HG03060 (cell line): Measurements from ENCODE around the gene SLC23A1.
A peak's percentile ranks its signal among the peaks of the same experiment; 100 is the strongest.

Experiments
- ATAC-seq: cut with Tn5 transposase; IDR thresholded peaks from one replicate; pipeline ENCODE4 v1.9.1; 2021; ENCODE audit warnings: low read depth, moderate number of reproducible peaks; ENCODE audit not compliant: unreplicated experiment

Gene SLC23A1

DNA sequence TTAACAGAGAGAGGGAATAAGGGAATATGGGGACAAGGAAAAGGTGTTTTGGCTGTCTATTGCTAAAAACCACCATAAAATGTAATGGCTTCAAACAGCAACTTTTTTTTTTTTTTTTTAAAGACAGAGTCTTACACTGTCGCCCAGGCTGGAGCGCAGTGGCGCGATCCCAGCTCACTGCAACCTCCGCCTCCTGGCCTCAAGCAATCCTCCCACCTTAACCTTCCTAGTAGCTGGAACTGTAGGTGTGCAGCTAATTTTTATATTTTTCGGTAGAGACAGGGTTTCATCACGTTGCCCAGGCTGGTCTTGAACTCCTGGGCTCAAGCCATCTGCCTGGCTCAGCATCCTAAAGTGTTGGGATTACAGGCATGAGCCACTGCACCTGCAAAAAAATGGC, 25.1 kb upstream of the SLC23A1 start:
- ATAC-seq = no peak

DNA sequence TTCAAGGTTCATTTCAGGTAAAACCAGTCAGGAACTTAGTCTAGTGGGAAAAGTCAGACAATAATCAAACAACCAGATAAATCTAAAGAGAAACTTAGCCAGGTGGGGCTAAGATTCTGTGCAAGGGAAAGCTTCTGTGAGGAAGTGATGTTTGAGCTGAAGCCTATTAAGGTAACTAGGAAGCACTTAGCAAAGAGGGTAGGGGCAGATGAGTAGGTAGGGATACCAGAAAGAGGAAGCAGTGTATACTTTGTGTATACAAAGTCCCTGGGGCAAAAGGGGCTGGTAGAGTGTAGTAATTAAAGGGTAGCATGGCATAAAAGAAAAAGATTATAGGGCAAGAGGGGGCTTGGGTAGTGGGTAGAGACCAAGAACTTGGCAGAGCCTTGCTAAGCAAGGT, 24.4 kb upstream of the SLC23A1 start:
- ATAC-seq = no peak

DNA sequence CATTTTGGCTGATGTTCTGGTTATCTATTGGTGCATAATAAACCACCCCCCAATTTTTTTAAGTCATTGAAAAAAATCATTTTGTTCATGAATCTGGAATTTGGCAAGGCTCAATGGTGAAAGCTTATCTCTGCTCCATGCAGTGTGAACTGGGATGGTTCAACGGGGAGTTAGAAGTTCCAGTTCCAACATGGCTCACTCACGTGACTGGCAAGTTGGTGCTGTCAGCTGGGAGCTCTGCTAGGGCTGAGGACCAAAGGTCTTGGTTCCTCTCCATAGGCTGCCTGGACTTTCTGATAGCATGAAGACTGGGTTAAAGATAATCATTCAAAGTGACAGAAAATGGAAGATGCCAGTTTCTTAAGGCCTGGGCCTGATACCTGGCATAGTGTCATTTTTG, 23.9 kb upstream of the SLC23A1 start:
- no peak for ATAC-seq

DNA sequence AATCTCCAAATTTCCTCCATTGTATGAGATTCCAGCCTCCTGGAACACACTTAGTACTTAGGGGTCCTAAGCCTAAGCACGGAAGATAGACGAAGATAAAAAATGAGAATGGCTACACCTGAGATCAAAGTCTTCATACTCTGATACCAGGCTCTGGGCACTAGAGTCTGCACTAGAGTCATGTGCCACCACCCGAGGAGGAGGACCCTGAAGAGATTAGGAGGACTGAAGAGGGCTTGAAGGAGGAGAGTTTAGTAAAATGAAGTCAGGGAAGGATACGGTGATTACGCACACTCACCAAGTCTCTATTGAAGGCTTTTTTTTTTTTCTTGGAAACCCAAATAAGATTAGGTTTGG, 21.4 kb upstream of the SLC23A1 start:
- no peak for ATAC-seq

DNA sequence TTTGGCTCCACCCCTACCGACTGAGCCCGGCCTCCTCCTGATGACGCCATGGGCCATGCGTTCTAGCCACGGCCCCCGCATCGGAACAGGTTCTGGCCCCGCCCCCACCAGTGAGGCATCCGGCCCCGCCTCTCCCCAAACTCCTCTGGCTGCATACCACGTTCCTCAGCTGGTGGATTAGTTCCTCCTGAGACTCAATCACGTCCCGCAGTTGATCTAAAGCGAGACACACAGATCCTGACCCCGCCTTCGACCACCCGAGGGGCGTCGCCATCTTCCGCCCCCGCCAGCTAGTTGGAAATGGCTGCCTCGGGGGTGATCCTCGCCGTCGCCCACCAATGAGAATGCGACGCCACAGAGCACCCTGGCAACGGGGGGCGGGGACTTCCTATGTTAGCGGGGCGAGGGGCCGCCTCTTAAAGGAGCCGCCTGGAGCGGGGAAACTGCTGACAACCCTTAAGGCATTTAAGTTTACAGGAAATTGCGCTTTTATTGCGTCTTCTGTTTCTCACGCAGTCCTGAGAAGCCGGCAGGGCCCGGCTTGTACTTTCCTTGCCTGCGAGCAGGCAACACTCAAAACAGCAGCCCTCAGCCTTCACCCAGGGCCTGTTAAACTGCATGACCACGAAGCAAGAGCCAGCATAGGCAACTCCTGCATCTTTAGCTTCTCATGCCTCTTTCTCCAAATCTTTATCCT, 20.8 kb upstream of the SLC23A1 start, which contains the start of gene SPATA24:
Gene SPATA24, minus strand, starts transcription at position 303 of the 697 bp plus-strand sequence. Its CDS starts 29 bp downstream, at position 274.
- peak; percentile 59 for ATAC-seq

DNA sequence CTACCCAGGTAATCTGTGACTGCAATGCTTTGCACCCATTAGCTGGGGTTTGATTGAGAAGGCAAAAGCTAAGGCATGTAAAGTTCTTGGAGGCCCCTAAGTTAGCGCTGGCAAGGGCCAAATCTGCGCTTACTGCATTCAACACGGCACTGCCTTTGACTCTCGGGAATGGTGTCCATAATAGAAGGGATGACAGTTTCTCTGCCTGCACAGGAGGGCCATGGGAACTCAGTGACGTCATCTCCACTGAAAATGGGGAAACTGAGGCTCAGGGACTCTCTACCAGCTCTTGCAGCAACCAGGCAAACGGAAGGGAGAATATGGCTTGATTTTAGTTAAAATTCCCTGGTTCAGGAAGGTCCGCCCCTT, 20.3 kb upstream of the SLC23A1 start:
- no peak for ATAC-seq

DNA sequence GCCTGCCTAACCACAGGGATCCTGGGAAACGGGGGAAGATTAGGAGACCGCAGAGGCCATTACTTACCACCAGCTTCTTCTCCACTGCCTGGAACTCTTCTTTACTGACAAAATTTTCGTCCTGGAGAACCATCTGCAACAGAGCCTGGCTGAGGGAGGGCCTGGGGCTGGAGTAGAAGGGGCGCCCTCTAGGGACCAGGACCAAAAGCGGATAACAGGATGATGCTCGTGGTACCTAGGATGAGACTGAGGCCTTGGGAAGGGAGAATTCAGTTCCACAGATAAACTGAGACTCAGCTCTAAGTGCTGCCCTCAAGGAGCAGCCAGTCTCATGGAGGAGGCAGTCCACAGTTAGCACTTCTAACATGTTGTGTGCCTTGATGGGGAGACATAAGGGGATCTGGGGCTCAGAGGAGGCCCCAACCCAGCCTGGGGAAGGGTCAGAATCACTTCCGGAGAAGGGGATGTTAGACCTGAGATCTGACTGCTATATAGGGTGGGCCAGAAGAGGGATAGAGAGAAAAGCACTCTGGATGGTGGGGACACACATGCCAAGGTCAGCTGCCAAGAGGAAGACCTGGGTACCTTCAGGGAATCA, 19.6 kb upstream of the SLC23A1 start:
- no peak for ATAC-seq

DNA sequence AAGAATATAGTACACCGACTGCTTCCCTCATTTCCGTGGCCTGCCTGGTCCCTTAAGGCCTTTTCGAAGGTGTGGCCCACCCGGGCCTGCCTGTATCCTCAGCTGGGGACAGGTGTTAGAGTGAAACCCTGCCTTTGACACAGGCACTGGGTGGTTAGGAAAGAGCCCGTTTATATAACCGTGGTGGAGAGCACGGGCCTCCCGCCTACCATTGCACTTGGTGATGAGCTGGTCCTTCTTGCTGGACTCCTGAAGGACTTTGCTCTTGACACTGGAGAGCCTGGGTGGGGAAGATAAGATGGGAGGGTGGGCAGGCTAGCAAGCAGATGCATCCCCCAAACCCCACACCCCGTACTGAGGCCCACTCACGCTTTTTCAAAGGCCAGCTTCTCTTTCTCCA, 18.4 kb upstream of the SLC23A1 start:
- ATAC-seq = no peak

DNA sequence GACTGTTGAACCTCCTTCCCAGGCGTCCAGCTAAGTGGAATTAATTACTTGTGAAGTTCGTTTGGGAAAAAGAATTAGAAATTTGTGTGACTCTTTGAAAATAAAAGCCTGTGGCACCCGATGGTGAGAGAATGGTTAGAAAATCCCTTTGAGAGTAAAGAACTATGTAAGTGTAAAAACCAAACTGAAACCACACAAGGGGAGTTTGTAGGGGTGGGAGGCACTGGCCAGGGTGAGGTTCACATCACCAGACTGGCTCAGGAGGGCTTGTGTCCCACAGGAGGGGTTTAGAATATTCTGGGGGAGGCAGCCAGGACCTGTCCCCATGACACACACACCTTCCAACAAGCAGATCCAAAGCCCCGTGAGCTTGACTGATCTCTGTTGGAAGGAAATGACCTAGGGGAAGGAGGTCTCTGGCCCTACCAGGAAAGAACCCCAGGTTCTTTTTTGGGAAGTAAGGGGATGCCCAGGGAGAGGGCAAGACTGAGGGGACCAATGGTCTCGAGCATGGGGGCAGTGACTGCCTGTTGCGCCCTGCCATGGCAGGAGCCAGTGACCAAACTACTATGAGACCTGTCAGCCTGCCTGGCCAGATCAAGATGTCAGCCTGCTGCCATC, 16.5 kb upstream of the SLC23A1 start:
- ATAC-seq = no peak

DNA sequence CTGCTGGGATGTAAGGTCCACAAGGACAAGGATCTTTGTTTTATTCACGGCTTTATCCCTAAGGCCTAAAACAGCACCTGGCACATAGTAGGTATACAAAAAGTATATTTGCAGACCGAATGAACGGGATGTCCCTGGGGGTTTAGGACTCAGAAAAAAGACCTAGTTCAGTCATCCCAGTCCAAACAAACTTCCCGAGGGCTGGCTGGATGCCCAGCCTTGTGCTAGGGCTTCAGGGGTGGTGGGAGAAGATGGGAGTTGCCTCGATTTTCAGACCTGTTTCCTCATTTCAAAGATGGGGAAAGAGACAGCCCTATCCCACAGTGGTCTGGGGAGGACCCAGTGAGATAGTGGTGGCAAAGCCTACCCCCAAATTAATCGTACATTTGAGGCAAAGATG, 14.8 kb upstream of the SLC23A1 start:
- ATAC-seq = no peak

DNA sequence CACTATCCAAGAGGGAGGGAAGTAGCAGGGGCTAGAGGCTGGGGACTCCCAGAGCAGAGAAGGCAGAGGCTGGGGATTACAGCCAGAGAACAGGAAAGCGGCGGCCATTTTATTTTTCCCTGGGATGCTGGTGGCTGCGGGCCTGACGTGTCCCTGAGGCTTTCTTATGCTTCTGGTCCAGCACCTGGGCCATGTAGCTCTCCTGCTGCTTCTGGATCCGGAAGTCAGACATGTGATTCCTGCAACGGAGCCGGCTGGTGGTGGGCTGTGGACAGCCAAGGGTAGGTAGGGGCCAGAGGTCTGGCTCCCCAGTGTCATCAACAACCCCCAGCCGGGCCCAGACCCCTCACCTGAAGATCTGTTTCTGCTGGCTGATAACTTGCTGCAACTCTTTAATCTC, 13.6 kb upstream of the SLC23A1 start:
- no peak for ATAC-seq

DNA sequence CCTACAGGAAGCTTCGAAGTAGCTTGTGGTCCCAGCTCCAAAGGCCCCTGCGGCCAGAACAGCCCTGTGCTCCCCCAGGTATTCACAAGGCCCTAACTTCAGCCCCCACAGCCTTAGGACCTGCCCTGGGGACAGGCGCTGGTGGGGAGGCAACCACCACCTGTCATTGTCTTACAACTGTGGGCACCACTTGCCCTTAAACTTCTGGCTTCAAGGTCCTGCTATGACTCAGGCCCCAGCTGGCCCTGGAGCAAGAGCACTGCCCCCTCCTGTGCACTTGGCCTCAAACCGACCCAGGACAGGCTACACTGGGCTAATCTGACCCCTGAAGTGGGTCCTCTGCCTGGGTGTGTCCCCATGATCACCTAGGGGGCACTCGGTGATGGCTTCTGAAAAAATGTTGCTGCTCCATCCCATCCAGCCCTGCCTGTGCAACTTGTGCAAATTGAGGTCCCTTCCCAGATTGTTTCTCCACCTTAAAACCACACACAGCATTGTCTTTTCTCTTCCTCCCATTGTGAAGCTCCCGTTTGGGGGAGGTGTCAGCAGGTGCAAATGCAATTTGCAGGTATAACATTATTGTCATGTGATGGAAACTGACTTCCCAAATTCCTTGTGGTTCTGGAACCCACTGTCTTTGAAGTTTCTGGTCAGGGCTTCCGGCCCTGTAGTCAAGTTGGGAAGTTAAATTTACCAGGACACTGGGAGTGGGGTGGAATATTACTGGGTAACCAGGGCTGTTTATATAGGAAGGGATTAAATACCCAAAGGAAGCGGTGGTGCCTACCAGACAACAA, 12.9 kb upstream of the SLC23A1 start:
- no peak for ATAC-seq

DNA sequence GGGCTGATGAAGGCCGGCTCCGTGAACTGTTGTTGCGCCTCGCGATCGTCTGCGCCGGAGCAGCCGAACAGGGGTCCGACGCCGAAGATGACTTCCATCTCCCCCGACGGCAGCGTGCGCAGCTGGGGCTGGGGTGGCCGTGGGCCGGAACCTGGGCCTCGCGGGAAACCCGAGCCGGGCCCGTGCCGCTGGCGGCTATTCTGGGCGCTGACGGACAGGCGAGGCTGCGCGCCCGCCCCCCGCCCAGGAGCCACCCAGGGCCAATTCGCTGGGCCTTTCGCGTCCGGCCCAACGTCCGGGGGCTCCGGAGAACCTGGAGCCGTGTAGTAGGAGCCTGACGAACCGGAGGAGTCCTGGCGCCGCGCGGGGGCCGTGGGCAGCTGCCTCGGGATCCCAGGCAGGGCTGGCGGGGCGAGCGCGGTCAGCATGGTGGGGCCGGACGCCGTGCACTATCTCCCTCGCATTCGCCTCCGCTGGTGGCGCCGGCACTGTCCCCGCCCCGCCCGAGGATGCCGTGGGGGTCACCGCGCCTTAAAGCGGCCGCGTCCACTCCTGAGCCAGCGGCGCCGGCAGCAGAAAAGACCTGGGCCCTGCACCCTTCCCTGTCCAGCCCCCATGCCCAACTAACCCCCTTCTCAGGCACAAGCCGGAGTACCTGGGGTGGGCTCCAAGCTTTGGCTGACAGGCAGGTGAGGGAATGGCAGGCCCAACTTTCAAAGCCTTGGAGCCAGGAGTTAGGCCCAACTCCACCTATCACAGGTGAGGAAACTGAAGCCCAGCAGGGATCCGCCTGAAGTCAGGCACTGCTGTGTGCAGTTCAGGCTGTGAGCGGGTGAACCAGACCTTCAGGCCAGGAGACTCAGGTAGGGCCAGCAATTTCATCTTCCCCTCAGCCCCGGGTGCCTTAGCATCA, 11.8 kb upstream of the SLC23A1 start, which contains the start of gene PROB1:
Gene PROB1, minus strand, starts transcription at position 451 of the 913 bp plus-strand sequence. Its CDS starts 23 bp downstream, at position 428.
- no peak for ATAC-seq

DNA sequence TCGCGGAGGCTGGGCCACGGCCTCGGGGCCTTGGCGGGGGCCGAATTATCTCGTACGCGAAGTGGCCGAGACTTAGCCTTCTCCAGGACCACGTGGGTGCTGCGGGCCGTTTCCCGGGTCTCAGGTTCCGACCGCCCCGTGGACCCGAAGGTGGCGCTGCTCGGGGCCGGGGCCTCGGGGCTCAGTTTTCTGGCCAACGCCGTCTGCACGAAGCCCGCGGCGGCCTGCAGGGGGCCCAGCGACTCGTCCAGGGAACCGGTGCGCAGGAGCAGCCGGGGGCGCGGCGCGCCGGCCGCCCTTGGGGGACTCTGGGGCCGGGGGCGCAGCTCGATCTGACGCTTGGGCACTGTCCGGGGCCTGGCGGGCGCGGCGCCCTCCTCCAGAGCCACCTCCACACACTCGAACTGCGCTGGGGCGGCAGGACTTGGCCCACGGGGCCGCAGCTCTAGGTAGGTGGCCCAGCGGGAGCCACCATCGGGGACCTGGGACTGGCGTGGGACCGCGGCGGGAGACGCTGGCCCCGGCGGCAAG, 11.1 kb upstream of the SLC23A1 start:
- ATAC-seq = no peak

DNA sequence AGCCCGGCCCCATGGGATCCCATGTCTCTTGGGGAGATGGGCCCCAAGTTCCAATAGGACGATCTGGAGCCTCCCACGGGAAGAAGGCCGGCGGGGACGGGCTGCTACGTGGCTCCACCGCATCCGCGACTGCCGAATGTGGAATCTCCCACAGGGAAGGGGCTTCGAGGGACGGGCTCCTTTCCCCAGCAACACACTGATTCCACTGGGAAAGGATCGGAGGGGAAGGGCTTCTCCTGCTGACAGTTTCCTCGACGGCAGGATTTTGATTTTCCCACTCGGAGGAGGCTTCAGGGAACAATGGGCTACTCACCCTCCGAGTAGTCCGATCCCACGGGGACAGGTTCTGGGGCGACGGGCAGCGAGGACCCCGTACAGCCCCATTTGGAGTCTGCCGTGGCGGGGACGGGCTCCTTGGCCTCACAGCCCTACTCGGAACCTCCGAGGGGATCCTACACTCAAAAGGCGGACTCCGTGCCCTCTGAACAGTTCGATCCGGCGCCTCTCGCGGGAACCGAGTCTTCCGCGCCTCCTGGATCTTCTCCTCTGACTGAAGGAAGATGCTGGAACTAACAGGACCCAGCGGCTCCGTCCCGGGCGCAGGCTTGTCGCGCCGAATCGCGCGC, 10.5 kb upstream of the SLC23A1 start:
- ATAC-seq = no peak

DNA sequence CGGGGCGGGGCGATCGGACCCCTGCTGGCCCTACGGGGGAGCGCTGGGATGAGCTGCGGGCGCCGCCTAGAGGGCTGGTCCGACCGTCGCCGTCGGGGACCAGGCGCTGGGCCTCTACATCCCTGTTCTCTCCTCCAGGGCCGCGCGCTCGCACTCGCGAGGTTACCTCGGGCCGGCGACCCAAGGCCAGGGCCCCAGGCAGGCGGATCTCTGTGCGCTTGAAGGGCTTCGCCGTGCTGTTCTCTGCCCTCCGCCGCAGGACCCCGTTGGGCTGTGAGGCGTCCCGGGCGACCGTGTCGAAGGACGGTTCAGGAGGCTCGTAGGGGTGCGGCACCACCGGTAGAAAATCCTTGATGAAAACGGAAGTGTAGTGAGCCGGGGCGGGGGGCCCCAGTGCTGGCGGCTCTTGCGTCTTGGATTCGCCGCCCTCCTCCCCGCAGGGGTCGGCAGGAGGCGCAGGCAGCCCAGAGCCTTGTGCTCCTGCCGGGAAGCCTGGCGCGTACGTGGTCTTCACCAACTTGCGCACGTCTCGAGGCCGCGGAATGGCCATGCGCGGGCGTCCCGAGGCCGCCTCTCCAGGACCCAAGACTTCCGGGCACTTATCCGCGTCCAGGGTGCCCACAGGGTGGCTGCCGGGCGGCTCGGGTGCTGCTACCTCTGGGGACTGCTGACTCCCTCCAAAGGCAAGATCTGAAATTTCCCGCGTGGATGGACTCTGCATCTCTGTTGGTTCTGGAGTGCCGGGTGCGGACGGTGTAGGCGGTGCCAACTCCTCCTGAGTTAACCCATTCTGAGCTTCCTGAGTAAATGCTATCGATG, 9.8 kb upstream of the SLC23A1 start:
- ATAC-seq = no peak

DNA sequence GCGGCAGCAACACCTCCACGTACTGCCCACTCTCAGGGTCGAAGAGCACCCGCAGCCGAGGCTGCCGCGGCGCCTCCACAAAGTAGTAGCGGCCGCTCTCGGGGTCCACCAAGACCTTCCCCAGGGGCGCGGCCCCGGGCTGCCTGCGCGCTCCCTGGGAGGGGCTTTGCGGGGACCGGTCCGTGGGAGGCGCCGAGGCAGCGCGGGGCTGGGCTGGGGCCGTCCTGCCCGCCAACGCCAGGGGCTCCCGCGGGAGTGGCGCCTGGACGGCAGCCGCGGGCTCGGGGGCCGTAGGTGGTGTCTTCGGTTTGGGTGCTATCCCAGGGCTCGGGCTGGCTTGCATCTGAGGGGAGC, 9.2 kb upstream of the SLC23A1 start:
- no peak for ATAC-seq

DNA sequence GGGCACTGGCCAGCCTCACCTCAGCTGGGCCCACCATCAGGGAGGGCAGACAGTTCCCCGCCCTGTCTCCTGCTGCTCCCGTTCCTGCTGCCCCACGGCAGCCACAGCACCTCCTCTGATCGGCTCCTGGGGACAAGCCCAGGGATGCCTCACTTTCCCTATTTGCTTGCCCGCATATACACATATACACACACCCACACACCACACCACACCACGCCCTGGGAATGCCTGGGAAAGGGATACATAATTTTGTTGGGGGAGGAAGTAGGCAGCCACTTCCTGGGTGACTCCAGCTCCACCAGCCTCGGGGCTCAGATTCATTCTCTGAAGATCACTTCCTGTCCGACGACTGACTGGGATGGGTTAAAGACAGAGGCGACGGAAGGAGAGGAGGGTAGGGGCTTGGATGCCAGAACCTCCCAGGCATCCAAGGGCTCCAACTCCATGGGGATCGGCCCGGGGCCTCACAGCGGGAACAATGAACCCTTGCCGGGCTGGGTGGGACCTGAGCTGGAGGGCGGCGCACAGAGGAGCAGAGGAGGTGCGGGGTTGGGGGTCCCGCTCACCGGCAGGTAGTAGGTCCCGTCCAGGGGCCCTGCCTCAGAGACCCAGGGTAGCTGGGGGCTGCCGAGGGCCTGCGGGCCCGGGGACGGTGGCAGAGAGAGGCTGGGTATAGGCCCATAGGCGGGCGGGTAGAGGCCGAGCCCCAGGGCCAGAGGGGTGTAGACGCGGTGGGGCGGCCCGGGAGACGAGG, 8.7 kb upstream of the SLC23A1 start:
- no peak for ATAC-seq
